SK-N-SH treated with all-trans-retinoic acid at 6 μM for 48 hours (cell line): ENCODE data around the gene TNFSF13.

Experiments
- ATAC-seq: fragments of 200-7000 bp; cut with Tn5 transposase; 3 replicates; pipeline ENCODE4 v1.9.1; 2020; ENCODE audit warnings: mild to moderate bottlenecking, moderate library complexity
- BACH2 ChIP-seq: fragments of 250-450 bp; sonication (Bioruptor Pico); IDR thresholded peaks from 2 replicates; pipeline ENCODE4 v1.9.0; 2021; ENCODE audit warnings: mild to moderate bottlenecking, borderline replicate concordance
- CSDC2 ChIP-seq: fragments of 250-450 bp; sonication (Bioruptor Pico); IDR thresholded peaks from 2 replicates; pipeline ENCODE4 v1.5.0; 2020; ENCODE audit warnings: mild to moderate bottlenecking, moderate library complexity
- ESRRG ChIP-seq: fragments of 250-450 bp; sonication (Bioruptor Pico); IDR thresholded peaks from 2 replicates; pipeline ENCODE4 v1.6.1; 2021; ENCODE audit warnings: mild to moderate bottlenecking
- GLIS3 ChIP-seq: fragments of 250-450 bp; sonication (Bioruptor Pico); IDR thresholded peaks from 2 replicates; pipeline ENCODE4 v1.5.0; 2020; ENCODE audit warnings: mild to moderate bottlenecking, moderate library complexity
- OSR1 ChIP-seq: fragments of 250-450 bp; sonication (Bioruptor Pico); IDR thresholded peaks from 2 replicates; pipeline ENCODE4 v1.8.0; 2022; ENCODE audit warnings: moderate library complexity, mild to moderate bottlenecking, inconsistent platforms
- PPARA ChIP-seq: fragments of 250-450 bp; sonication (Bioruptor Pico); IDR thresholded peaks from 2 replicates; pipeline ENCODE4 v1.5.0; 2020; ENCODE audit warnings: mild to moderate bottlenecking, borderline replicate concordance
- RARB ChIP-seq: fragments of 250-450 bp; sonication (Bioruptor Pico); IDR thresholded peaks from 2 replicates; pipeline ENCODE4 v1.8.0; 2021; ENCODE audit warnings: mild to moderate bottlenecking, moderate library complexity
- SNAI2 ChIP-seq: fragments of 250-450 bp; sonication (Bioruptor Pico); IDR thresholded peaks from 2 replicates; pipeline ENCODE4 v1.5.0; 2020; ENCODE audit warnings: mild to moderate bottlenecking, moderate library complexity
- TCF4 ChIP-seq: fragments of 250-450 bp; sonication (Bioruptor Pico); IDR thresholded peaks from 2 replicates; pipeline ENCODE4 v1.8.0; 2021; ENCODE audit warnings: mild to moderate bottlenecking, moderate library complexity, borderline replicate concordance
- ZC3H10 ChIP-seq: fragments of 250-450 bp; sonication (Bioruptor Pico); IDR thresholded peaks from 2 replicates; pipeline ENCODE4 v1.5.1; 2021; ENCODE audit warnings: mild to moderate bottlenecking, moderate library complexity
- ZFP30 ChIP-seq: fragments of 450-650 bp; formaldehyde crosslinking; IDR thresholded peaks from 2 replicates; pipeline ENCODE4 v1.5.0; 2022; ENCODE audit warnings: mild to moderate bottlenecking, moderate library complexity
- ZNF565 ChIP-seq: fragments of 450-650 bp; formaldehyde crosslinking; conservative IDR thresholded peaks from 2 replicates; pipeline ENCODE4 v1.5.0; 2020; ENCODE audit warnings: low read depth, mild to moderate bottlenecking, moderate library complexity
- ZNF8 ChIP-seq: fragments of 450-650 bp; formaldehyde crosslinking; IDR thresholded peaks from 2 replicates; pipeline ENCODE4 v1.5.0; 2020; ENCODE audit warnings: mild to moderate bottlenecking, moderate library complexity
- TF ChIP-seq, protein P1 (sequence below): fragments of 250-450 bp; sonication (Bioruptor Pico); IDR thresholded peaks from 2 replicates; pipeline ENCODE4 v1.5.0; 2020; ENCODE audit warnings: mild to moderate bottlenecking, moderate library complexity
- TF ChIP-seq, protein P2 (sequence below): fragments of 250-450 bp; sonication (Bioruptor Pico); IDR thresholded peaks from 2 replicates; pipeline ENCODE4 v1.5.1; 2020; ENCODE audit warnings: low read depth, mild to moderate bottlenecking, moderate library complexity
- TF ChIP-seq, protein P3 (sequence below): fragments of 250-450 bp; sonication (Bioruptor Pico); IDR thresholded peaks from 2 replicates; pipeline ENCODE4 v1.5.1; 2021; ENCODE audit warnings: mild to moderate bottlenecking, moderate library complexity
- TF ChIP-seq, protein P4 (sequence below): fragments of 250-450 bp; sonication (Bioruptor Pico); IDR thresholded peaks from 2 replicates; pipeline ENCODE4 v1.8.0; 2021; ENCODE audit warnings: low read depth, mild to moderate bottlenecking, moderate library complexity, borderline replicate concordance
- TF ChIP-seq, protein P5 (sequence below): fragments of 250-450 bp; sonication (Bioruptor Pico); IDR thresholded peaks from 2 replicates; pipeline ENCODE4 v1.8.0; 2020; ENCODE audit warnings: mild to moderate bottlenecking, moderate library complexity, borderline replicate concordance

The TNFSF13 gene

DNA sequence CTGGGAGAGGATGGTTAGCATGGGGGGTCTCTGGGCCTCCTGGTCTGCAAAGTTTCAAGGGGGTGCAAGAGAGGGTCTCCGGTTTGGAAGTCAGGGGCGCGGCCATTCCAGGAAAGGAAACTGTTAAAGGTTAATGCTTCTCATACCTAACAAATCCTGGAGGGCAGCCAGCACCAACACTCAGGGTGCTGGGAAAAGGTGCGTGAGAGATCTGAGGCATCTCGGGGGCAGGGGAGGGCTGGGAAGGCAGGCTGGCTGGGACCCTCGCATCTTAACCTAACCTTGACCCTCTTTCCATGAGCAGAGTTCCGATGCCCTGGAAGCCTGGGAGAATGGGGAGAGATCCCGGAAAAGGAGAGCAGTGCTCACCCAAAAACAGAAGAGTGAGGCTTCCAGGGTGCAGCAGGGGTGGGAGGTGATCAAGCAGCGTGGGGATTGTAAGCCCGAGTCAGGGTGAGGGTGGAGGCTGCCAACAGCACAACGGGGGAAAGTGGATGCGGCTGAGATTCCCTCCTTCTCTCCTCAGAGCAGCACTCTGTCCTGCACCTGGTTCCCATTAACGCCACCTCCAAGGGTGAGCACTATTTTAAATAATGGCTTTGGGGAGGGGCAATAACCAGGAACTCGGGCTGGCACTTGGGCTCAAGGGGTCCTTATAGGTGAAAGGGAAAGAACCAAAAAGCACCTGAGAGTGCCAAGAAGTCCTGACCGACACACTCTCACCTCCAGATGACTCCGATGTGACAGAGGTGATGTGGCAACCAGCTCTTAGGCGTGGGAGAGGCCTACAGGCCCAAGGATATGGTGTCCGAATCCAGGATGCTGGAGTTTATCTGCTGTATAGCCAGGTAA lies 996 bp downstream of the TNFSF13 start:
- no peak for ATAC-seq
- TF ChIP-seq CSDC2 (CRISPR knock-in tag): no peak
- TF ChIP-seq ZFP30 (CRISPR knock-in tag): no peak
- no peak for TF ChIP-seq ESRRG
- TF ChIP-seq BACH2 (CRISPR knock-in tag): no peak
- TF ChIP-seq, protein P1, sequence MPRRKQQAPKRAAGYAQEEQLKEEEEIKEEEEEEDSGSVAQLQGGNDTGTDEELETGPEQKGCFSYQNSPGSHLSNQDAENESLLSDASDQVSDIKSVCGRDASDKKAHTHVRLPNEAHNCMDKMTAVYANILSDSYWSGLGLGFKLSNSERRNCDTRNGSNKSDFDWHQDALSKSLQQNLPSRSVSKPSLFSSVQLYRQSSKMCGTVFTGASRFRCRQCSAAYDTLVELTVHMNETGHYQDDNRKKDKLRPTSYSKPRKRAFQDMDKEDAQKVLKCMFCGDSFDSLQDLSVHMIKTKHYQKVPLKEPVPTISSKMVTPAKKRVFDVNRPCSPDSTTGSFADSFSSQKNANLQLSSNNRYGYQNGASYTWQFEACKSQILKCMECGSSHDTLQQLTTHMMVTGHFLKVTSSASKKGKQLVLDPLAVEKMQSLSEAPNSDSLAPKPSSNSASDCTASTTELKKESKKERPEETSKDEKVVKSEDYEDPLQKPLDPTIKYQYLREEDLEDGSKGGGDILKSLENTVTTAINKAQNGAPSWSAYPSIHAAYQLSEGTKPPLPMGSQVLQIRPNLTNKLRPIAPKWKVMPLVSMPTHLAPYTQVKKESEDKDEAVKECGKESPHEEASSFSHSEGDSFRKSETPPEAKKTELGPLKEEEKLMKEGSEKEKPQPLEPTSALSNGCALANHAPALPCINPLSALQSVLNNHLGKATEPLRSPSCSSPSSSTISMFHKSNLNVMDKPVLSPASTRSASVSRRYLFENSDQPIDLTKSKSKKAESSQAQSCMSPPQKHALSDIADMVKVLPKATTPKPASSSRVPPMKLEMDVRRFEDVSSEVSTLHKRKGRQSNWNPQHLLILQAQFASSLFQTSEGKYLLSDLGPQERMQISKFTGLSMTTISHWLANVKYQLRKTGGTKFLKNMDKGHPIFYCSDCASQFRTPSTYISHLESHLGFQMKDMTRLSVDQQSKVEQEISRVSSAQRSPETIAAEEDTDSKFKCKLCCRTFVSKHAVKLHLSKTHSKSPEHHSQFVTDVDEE (CRISPR knock-in tag): no peak
- TF ChIP-seq ZNF8 (CRISPR knock-in tag): no peak
- TF ChIP-seq, protein P2, sequence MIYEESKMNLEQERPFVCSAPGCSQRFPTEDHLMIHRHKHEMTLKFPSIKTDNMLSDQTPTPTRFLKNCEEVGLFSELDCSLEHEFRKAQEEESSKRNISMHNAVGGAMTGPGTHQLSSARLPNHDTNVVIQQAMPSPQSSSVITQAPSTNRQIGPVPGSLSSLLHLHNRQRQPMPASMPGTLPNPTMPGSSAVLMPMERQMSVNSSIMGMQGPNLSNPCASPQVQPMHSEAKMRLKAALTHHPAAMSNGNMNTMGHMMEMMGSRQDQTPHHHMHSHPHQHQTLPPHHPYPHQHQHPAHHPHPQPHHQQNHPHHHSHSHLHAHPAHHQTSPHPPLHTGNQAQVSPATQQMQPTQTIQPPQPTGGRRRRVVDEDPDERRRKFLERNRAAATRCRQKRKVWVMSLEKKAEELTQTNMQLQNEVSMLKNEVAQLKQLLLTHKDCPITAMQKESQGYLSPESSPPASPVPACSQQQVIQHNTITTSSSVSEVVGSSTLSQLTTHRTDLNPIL (CRISPR knock-in tag): no peak
- no peak for TF ChIP-seq ZC3H10 (CRISPR knock-in tag)
- TF ChIP-seq PPARA (CRISPR knock-in tag): no peak
- TF ChIP-seq TCF4 (CRISPR knock-in tag): no peak
- TF ChIP-seq, protein P3, sequence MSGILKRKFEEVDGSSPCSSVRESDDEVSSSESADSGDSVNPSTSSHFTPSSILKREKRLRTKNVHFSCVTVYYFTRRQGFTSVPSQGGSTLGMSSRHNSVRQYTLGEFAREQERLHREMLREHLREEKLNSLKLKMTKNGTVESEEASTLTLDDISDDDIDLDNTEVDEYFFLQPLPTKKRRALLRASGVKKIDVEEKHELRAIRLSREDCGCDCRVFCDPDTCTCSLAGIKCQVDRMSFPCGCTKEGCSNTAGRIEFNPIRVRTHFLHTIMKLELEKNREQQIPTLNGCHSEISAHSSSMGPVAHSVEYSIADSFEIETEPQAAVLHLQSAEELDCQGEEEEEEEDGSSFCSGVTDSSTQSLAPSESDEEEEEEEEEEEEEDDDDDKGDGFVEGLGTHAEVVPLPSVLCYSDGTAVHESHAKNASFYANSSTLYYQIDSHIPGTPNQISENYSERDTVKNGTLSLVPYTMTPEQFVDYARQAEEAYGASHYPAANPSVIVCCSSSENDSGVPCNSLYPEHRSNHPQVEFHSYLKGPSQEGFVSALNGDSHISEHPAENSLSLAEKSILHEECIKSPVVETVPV (CRISPR knock-in tag): no peak
- TF ChIP-seq ZNF565 (CRISPR knock-in tag): no peak
- no peak for TF ChIP-seq OSR1 (CRISPR knock-in tag)
- TF ChIP-seq SNAI2 (CRISPR knock-in tag): no peak
- no peak for TF ChIP-seq GLIS3 (CRISPR knock-in tag)
- TF ChIP-seq RARB (CRISPR knock-in tag): no peak

DNA sequence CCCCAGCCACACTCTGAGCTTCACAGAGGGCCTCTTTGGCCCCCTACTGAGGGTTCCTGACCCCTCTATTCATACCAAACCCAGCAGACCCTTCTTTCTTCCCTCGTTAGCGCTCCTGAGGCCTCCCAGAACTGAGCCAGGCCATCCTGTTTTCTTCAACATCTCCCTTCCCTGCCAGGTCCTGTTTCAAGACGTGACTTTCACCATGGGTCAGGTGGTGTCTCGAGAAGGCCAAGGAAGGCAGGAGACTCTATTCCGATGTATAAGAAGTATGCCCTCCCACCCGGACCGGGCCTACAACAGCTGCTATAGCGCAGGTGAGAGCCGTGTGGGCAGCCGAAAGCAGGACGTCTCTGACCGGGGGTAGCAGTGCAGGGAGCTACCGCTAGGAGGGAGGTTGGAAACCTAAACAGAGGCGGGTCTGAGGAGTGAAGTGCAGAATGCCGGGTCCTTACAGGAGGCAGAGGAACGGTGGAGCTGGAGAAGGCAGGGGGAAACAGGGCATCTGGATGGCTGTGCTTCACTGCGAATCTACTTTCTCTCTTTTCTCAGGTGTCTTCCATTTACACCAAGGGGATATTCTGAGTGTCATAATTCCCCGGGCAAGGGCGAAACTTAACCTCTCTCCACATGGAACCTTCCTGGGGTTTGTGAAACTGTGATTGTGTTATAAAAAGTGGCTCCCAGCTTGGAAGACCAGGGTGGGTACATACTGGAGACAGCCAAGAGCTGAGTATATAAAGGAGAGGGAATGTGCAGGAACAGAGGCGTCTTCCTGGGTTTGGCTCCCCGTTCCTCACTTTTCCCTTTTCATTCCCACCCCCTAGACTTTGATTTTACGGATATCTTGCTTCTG lies 1.9 kb downstream of the TNFSF13 start:
- peak; percentile 61 for ATAC-seq

DNA sequence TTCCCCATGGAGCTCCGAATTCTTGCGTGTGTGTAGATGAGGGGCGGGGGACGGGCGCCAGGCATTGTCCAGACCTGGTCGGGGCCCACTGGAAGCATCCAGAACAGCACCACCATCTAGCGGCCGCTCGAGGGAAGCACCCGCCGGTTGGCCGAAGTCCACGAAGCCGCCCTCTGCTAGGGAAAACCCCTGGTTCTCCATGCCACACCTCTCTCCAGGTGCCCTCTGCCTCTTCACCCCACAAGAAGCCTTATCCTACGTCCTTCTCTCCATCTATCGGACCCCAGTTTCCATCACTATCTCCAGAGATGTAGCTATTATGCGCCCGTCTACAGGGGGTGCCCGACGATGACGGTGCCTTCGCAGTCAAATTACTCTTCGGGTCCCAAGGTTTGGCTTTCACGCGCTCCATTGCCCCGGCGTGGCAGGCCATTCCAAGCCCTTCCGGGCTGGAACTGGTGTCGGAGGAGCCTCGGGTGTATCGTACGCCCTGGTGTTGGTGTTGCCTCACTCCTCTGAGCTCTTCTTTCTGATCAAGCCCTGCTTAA lies 2.6 kb downstream of the TNFSF13 start:
- ATAC-seq: peak; percentile 86
- TF ChIP-seq TCF4 (CRISPR knock-in tag): no peak
- TF ChIP-seq, protein P4, sequence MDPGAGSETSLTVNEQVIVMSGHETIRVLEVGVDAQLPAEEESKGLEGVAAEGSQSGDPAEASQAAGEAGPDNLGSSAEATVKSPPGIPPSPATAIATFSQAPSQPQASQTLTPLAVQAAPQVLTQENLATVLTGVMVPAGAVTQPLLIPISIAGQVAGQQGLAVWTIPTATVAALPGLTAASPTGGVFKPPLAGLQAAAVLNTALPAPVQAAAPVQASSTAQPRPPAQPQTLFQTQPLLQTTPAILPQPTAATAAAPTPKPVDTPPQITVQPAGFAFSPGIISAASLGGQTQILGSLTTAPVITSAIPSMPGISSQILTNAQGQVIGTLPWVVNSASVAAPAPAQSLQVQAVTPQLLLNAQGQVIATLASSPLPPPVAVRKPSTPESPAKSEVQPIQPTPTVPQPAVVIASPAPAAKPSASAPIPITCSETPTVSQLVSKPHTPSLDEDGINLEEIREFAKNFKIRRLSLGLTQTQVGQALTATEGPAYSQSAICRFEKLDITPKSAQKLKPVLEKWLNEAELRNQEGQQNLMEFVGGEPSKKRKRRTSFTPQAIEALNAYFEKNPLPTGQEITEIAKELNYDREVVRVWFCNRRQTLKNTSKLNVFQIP (CRISPR knock-in tag): no peak
- TF ChIP-seq, protein P1 (CRISPR knock-in tag): no peak
- TF ChIP-seq ZC3H10 (CRISPR knock-in tag): no peak

More for the DNA sequence above, 1.9 kb downstream of the TNFSF13 start:
- TF ChIP-seq ESRRG: no peak
- TF ChIP-seq BACH2 (CRISPR knock-in tag): no peak
- TF ChIP-seq CSDC2 (CRISPR knock-in tag): no peak
- TF ChIP-seq, protein P5, sequence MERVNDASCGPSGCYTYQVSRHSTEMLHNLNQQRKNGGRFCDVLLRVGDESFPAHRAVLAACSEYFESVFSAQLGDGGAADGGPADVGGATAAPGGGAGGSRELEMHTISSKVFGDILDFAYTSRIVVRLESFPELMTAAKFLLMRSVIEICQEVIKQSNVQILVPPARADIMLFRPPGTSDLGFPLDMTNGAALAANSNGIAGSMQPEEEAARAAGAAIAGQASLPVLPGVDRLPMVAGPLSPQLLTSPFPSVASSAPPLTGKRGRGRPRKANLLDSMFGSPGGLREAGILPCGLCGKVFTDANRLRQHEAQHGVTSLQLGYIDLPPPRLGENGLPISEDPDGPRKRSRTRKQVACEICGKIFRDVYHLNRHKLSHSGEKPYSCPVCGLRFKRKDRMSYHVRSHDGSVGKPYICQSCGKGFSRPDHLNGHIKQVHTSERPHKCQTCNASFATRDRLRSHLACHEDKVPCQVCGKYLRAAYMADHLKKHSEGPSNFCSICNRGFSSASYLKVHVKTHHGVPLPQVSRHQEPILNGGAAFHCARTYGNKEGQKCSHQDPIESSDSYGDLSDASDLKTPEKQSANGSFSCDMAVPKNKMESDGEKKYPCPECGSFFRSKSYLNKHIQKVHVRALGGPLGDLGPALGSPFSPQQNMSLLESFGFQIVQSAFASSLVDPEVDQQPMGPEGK (CRISPR knock-in tag): no peak
